GM18505 (cell line): ENCODE measurements around the gene INHBC.

Experiments used
- ATAC-seq: cut with Tn5 transposase; IDR thresholded peaks from one replicate; pipeline ENCODE4 v1.9.1; 2021; ENCODE audit not compliant: unreplicated experiment
- POLR2A ChIP-seq: IDR thresholded peaks from 4 replicates; pipeline ENCODE4 v1.6.1; 2011; ENCODE audit warnings: borderline replicate concordance; ENCODE audit not compliant: insufficient read depth, insufficient read length; ENCODE audit errors: extremely low read depth

The INHBC gene

DNA sequence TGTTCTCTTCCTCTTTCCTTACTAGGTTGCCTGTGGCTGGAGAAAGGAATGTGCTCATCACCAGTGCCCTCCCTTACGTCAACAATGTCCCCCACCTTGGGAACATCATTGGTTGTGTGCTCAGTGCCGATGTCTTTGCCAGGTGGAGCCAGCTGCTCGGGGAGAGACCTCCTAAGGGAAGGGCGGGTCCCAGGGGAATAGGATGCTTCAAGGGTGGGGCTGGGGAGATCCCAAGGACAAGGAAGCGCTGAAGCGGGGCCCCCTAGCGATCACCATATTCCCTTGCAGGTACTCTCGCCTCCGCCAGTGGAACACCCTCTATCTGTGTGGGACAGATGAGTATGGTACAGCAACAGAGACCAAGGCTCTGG, 63.5 kb downstream of the INHBC start:
- TF ChIP-seq POLR2A: no peak
- no peak for ATAC-seq

GRCh38 chr12:57498571-57498970, 64.0 kb downstream of the INHBC start:
- no peak for ATAC-seq
- no peak for TF ChIP-seq POLR2A

DNA sequence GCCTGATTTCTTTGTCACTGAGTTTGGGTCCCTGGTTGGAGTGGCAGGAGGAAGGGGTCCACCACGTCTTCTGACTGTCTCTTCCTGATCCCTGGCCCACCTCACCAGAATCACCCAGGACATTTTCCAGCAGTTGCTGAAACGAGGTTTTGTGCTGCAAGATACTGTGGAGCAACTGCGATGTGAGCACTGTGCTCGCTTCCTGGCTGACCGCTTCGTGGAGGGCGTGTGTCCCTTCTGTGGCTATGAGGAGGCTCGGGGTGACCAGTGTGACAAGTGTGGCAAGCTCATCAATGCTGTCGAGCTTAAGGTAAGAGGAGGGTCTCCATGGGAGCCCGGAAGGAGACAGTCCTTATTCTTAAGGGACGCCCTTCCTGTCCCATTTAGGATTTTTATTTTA, 65.6 kb downstream of the INHBC start:
- ATAC-seq: no peak
- TF ChIP-seq POLR2A: no peak
